ENCODE measurements around the gene C11orf71.
A peak's percentile ranks its signal among the peaks of the same experiment; 100 is the strongest.

The C11orf71 gene, protein sequence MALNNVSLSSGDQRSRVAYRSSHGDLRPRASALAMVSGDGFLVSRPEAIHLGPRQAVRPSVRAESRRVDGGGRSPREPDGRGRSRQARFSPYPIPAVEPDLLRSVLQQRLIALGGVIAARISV

DNA sequence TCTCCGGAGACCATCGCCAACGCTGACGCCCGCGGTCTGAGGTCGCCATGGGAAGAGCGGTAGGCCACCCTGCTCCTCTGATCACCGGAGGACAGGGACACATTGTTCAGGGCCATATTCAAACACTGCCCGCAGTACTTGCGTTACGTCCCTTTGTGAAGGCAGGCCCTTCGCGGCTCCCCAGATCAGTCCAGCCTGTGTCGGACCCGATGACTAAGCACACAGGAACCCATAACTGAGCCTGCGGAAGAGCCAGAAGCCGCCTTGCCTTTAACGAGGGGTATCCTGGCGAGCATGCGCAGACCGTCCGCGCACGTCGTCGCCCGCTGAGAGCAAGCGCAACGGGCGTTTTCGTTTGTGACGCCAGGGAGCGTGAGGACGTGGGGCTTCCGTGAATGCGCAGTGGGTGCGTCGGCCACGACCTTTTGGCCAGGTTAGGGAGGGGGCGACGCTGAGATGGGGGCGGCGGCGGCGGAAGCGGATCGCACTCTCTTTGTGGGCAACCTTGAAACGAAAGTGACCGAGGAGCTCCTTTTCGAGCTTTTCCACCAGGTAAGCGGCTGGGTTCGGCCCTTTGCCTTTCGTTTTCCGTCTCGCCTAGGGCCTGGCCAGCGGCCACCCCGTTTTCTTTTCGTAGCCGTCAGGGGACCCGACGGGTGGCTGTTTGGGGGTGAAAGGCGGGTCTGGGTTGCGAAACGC, at the start of gene C11orf71, which contains the start of gene RBM7:
Gene C11orf71 (minus strand): TSS at position 296 of the 699 bp plus-strand sequence. CDS start 180 bp downstream, at position 116.
Gene RBM7 (plus strand): TSS at position 451 of the 699 bp plus-strand sequence. CDS start 6 bp downstream, at position 457.
- H3K4me1 ChIP-seq (ENCODE audit: control insufficient read depth, insufficient read depth, low read length) = peaks cover 9% of the 10 kb centered on the region
- no peaks in the 10 kb centered on the region for H3K27me3 ChIP-seq (ENCODE audit: control insufficient read depth, insufficient read depth, low read length)
- peak within 1 kb of the TSS; percentile 100 for H3K9ac ChIP-seq (ENCODE audit: low read length)
- no peaks in the 10 kb centered on the region for H3K9me3 ChIP-seq (ENCODE audit: control insufficient read depth, low read length)
- H3K4me3 ChIP-seq (ENCODE audit: low read length) = peak within 1 kb of the TSS; percentile 70
- H3K36me3 ChIP-seq (ENCODE audit: control insufficient read depth, insufficient read depth, low read length) = no peaks in the 10 kb centered on the region

DNA sequence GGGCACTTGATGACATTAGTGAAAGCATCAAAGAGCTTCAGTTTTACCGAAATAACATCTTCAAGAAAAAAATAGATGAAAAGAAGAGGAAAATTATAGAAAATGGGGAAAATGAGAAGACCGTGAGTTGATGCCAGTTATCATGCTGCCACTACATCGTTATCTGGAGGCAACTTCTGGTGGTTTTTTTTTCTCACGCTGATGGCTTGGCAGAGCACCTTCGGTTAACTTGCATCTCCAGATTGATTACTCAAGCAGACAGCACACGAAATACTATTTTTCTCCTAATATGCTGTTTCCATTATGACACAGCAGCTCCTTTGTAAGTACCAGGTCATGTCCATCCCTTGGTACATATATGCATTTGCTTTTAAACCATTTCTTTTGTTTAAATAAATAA, 49.5 kb upstream of the C11orf71 start:
- Histone ChIP-seq H3K4me3 (ENCODE audit: low read length) (no peak overlapping the region), H3K9ac (ENCODE audit: low read length) (no peak overlapping the region), H3K4me1 (ENCODE audit: control insufficient read depth, insufficient read depth, low read length) (no peaks in the 10 kb centered on the region), H3K9me3 (ENCODE audit: control insufficient read depth, low read length) (no peaks in the 10 kb centered on the region), H3K27me3 (ENCODE audit: control insufficient read depth, insufficient read depth, low read length) (no peaks in the 10 kb centered on the region), H3K36me3 (ENCODE audit: control insufficient read depth, insufficient read depth, low read length) (no peaks in the 10 kb centered on the region)

GRCh38 chr11:114448749-114449482, 48.6 kb upstream of the C11orf71 start:
- Histone ChIP-seq H3K4me1 (ENCODE audit: control insufficient read depth, insufficient read depth, low read length) (no peaks in the 10 kb centered on the region), H3K36me3 (ENCODE audit: control insufficient read depth, insufficient read depth, low read length) (no peaks in the 10 kb centered on the region), H3K27me3 (ENCODE audit: control insufficient read depth, insufficient read depth, low read length) (no peaks in the 10 kb centered on the region), H3K9ac (ENCODE audit: low read length) (no peak overlapping the region), H3K9me3 (ENCODE audit: control insufficient read depth, low read length) (no peaks in the 10 kb centered on the region), H3K4me3 (ENCODE audit: low read length) (no peak overlapping the region)

GRCh38 chr11:114447892-114448291, 47.6 kb upstream of the C11orf71 start:
- H3K4me1 ChIP-seq (ENCODE audit: control insufficient read depth, insufficient read depth, low read length) = no peaks in the 10 kb centered on the region
- no peaks in the 10 kb centered on the region for H3K9me3 ChIP-seq (ENCODE audit: control insufficient read depth, low read length)
- no peak overlapping the region for H3K9ac ChIP-seq (ENCODE audit: low read length)
- H3K4me3 ChIP-seq (ENCODE audit: low read length) = no peak overlapping the region
- H3K36me3 ChIP-seq (ENCODE audit: control insufficient read depth, insufficient read depth, low read length) = no peaks in the 10 kb centered on the region
- no peaks in the 10 kb centered on the region for H3K27me3 ChIP-seq (ENCODE audit: control insufficient read depth, insufficient read depth, low read length)

DNA sequence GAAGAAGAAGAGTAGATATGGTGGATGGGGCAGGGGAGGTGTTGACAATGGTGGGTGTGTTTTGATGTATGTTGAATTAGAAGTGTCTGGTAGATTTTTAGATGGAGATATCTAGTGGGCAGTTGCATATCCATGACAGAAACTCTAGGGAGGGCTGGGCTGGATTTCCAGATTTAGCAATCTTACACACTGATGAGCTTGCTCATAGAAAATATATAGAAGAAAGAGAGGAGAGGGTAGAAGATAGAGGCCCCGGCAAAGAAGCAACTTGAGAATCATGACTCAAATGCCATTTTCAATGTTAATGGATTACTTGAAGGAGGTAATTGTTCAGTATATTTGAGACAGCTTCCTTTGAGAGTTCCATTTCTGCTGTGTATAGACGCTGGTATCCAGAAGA, 47.1 kb upstream of the C11orf71 start:
- Histone ChIP-seq H3K27me3 (ENCODE audit: control insufficient read depth, insufficient read depth, low read length) (no peaks in the 10 kb centered on the region), H3K4me3 (ENCODE audit: low read length) (no peak overlapping the region), H3K9me3 (ENCODE audit: control insufficient read depth, low read length) (no peaks in the 10 kb centered on the region), H3K36me3 (ENCODE audit: control insufficient read depth, insufficient read depth, low read length) (no peaks in the 10 kb centered on the region), H3K9ac (ENCODE audit: low read length) (no peak overlapping the region), H3K4me1 (ENCODE audit: control insufficient read depth, insufficient read depth, low read length) (no peaks in the 10 kb centered on the region)

DNA sequence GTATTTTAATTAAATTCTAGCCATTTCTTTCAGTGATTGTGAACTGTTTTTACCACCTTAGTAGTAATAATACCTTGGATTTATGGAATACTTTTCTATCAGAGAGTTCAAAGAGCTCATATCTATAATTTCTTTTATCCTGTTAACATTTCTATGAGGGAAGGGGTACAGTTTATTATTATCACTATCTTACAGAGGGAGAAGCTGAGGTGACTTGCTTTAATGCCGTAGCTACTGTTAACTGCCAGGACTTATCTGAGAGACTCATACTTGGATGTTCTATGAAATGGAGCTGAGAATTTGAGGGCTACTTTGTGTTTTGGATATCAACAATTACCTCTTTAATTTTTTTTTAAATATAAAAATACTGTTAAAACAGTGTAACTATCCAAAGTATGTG, 42.2 kb upstream of the C11orf71 start:
- H3K36me3 ChIP-seq (ENCODE audit: control insufficient read depth, insufficient read depth, low read length) = no peaks in the 10 kb centered on the region
- H3K27me3 ChIP-seq (ENCODE audit: control insufficient read depth, insufficient read depth, low read length) = no peaks in the 10 kb centered on the region
- H3K9me3 ChIP-seq (ENCODE audit: control insufficient read depth, low read length) = no peaks in the 10 kb centered on the region
- no peak overlapping the region for H3K4me3 ChIP-seq (ENCODE audit: low read length)
- H3K9ac ChIP-seq (ENCODE audit: low read length) = no peak overlapping the region
- peaks cover 16% of the 10 kb centered on the region for H3K4me1 ChIP-seq (ENCODE audit: control insufficient read depth, insufficient read depth, low read length)

DNA sequence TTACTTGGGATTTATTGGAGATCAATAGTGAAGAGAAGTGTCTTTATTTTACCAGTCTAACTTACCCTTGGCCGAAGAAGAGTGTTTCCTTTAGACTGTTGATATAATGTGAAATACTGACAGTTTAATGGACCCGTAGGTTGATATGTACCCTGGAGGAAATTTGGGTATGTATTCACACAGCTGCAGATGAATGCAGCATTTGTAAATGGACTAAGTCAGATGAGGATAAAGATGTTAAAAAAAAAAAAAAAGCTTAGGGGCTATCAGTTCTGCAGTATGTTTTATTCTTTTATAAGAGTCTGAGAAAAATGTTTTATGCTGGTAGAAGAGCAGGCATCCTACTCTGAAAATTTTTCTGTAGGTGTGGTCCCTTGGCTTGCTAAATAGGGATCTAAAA, 41.6 kb upstream of the C11orf71 start:
- H3K36me3 ChIP-seq (ENCODE audit: control insufficient read depth, insufficient read depth, low read length) = no peaks in the 10 kb centered on the region
- H3K4me3 ChIP-seq (ENCODE audit: low read length) = no peak overlapping the region
- no peak overlapping the region for H3K9ac ChIP-seq (ENCODE audit: low read length)
- no peaks in the 10 kb centered on the region for H3K9me3 ChIP-seq (ENCODE audit: control insufficient read depth, low read length)
- H3K4me1 ChIP-seq (ENCODE audit: control insufficient read depth, insufficient read depth, low read length) = peaks cover 16% of the 10 kb centered on the region
- no peaks in the 10 kb centered on the region for H3K27me3 ChIP-seq (ENCODE audit: control insufficient read depth, insufficient read depth, low read length)

GRCh38 chr11:114440971-114441763, 40.9 kb upstream of the C11orf71 start:
- Histone ChIP-seq H3K36me3 (ENCODE audit: control insufficient read depth, insufficient read depth, low read length) (no peaks in the 10 kb centered on the region), H3K27me3 (ENCODE audit: control insufficient read depth, insufficient read depth, low read length) (no peaks in the 10 kb centered on the region), H3K4me1 (ENCODE audit: control insufficient read depth, insufficient read depth, low read length) (peaks cover 16% of the 10 kb centered on the region), H3K9ac (ENCODE audit: low read length) (no peak overlapping the region), H3K9me3 (ENCODE audit: control insufficient read depth, low read length) (no peaks in the 10 kb centered on the region), H3K4me3 (ENCODE audit: low read length) (no peak overlapping the region)

GRCh38 chr11:114440121-114440860, 40.0 kb upstream of the C11orf71 start:
- Histone ChIP-seq H3K4me1 (ENCODE audit: control insufficient read depth, insufficient read depth, low read length) (peaks cover 16% of the 10 kb centered on the region), H3K36me3 (ENCODE audit: control insufficient read depth, insufficient read depth, low read length) (no peaks in the 10 kb centered on the region), H3K4me3 (ENCODE audit: low read length) (peak overlapping the region; percentile 96), H3K27me3 (ENCODE audit: control insufficient read depth, insufficient read depth, low read length) (no peaks in the 10 kb centered on the region), H3K9ac (ENCODE audit: low read length) (peak overlapping the region; percentile 88), H3K9me3 (ENCODE audit: control insufficient read depth, low read length) (no peaks in the 10 kb centered on the region)

DNA sequence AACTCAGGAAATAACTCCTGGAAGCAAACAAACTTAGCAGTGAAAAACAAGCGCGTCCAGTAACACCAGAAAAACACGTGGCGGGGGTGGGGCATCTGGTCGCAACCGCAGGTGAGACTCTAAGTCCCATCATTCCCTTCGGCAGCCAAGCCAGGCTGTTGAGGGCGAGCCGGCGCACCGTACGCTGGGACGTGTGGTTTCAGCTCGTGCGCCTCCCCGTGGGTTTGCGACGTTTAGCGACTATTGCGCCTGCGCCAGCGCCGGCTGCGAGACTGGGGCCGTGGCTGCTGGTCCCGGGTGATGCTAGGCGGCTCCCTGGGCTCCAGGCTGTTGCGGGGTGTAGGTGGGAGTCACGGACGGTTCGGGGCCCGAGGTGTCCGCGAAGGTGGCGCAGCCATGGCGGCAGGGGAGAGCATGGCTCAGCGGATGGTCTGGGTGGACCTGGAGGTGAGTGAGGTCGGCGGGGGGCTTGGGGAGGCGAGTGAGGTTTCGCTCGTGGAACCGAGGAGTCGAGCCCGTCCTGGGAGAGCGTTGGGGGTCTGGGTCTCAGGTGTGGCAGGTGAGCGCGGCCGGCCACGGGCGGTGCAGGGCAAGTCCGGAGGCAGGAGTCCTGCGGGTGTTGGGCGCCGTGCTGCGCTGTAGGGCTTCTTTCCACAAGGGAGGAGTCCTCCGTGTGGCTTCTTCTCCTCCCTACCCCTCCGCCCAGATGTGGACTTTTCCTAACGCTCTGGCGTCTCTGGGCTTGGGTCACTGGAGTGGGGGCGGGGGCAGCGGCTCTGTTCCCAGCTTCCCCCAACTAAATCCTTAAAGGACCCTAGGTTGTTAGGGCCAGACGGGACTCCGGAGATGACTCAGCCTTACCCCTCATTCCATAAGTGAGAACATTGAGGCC, 39.2 kb upstream of the C11orf71 start, which contains the start of gene REXO2:
Gene REXO2 (plus strand): TSS at position 239 of the 892 bp plus-strand sequence. CDS start 62 bp downstream, at position 301.
- Histone ChIP-seq H3K4me3 (ENCODE audit: low read length) (peak within 1 kb of the TSS; percentile 96), H3K36me3 (ENCODE audit: control insufficient read depth, insufficient read depth, low read length) (no peaks in the 10 kb centered on the region), H3K4me1 (ENCODE audit: control insufficient read depth, insufficient read depth, low read length) (peaks cover 16% of the 10 kb centered on the region), H3K9ac (ENCODE audit: low read length) (peak within 1 kb of the TSS; percentile 88), H3K27me3 (ENCODE audit: control insufficient read depth, insufficient read depth, low read length) (no peaks in the 10 kb centered on the region), H3K9me3 (ENCODE audit: control insufficient read depth, low read length) (no peaks in the 10 kb centered on the region)
